GM13976 (cell line): ENCODE results near the gene DRC7.

ENCODE experiments used
- DNase-seq: peaks from one replicate; pipeline ENCODE4 v3.0.0; 2012; ENCODE audit warnings: low spot score
- in situ Hi-C: fragments of 300-500 bp; cut with MboI; formaldehyde crosslinking; loops from one replicate; pipeline ENCODE4 v1.12.0; 2022; ENCODE audit warnings: low sequenced_read_pairs, mixed read lengths, inconsistent platforms; ENCODE audit not compliant: unreplicated experiment
- TF ChIP-seq, protein P1 (sequence below): IDR thresholded peaks from 2 replicates; pipeline ENCODE4 v1.5.1; 2012; ENCODE audit warnings: borderline replicate concordance, mild to moderate bottlenecking; ENCODE audit not compliant: insufficient read depth; ENCODE audit errors: extremely low read depth, missing control alignments, control extremely low read depth

Gene DRC7

DNA sequence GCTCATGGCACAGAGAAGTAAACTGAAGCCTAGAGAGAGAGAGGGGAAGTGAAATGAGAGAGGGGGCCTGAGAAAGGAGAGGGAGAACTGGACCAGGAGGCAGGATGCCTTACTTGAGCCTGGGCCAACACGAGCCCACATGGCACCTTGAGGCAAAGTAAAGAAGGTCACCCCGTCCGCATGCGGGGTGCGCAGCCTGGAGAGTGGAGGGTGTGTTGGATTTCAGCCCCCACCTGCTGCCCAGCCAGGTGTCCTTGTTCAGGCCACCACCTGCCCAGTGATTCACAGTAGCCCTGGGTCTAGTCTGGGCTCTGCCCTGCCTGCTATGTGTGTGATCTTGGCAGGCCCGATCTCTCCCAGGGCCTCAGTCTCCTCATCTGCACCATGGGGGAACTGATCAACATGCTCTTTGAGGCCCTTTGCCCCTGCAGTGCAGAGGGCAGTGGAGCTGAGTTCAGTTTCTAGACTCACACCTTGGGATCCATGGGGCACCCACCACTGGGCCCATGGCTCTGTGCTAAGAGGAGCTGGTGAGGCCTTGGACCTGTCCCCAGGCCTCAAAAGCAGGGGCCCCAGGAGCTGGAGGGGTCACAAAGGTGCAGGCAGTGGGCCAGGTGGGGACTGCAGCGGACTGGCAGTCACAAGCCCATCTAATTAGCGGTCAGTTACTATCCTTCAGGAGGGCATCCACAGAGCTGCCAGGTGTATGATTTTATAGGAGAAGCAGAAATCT is 9.8 kb upstream of the DRC7 start:
- DNase-seq = no peak
- in situ Hi-C loops = no loop called here
- TF ChIP-seq, protein P1, sequence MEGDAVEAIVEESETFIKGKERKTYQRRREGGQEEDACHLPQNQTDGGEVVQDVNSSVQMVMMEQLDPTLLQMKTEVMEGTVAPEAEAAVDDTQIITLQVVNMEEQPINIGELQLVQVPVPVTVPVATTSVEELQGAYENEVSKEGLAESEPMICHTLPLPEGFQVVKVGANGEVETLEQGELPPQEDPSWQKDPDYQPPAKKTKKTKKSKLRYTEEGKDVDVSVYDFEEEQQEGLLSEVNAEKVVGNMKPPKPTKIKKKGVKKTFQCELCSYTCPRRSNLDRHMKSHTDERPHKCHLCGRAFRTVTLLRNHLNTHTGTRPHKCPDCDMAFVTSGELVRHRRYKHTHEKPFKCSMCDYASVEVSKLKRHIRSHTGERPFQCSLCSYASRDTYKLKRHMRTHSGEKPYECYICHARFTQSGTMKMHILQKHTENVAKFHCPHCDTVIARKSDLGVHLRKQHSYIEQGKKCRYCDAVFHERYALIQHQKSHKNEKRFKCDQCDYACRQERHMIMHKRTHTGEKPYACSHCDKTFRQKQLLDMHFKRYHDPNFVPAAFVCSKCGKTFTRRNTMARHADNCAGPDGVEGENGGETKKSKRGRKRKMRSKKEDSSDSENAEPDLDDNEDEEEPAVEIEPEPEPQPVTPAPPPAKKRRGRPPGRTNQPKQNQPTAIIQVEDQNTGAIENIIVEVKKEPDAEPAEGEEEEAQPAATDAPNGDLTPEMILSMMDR = no peak

DNA sequence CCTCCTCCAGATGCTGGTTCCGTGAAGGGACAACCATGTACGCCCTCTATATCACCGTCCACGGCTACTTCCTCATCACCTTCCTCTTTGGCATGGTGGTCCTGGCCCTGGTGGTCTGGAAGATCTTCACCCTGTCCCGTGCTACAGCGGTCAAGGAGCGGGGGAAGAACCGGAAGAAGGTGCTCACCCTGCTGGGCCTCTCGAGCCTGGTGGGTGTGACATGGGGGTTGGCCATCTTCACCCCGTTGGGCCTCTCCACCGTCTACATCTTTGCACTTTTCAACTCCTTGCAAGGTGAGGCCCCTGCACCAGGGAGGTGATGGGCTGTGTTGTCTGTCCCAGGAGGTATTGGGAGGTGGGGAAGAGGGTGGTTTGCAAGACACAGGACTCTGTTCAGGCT is 9.0 kb upstream of the DRC7 start:
- DNase-seq = no peak
- TF ChIP-seq, protein P1 = no peak

DNA sequence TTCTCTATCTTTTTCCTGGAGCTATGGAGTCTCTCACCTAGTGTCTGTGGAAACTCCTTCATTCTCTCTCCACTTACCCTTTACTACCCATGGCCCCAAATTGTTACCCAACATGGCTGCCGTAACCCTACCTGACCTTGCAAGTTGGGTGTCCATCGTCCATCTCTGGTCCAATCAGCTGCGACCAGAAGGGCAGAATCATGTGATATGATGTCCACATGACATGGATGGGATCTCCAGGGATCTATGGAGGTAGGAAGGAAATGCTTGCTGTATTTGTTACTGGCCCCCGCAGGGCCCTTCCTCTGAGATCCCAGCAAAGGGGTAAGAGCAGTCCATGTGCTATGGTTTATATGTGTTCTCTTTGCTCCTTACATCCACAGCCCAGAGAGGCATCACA is 8.0 kb upstream of the DRC7 start:
- TF ChIP-seq, protein P1 = no peak
- no peak for DNase-seq
- in situ Hi-C loops = no loop called here

More for the DNA sequence above, 9.0 kb upstream of the DRC7 start:
- in situ Hi-C loops = no loop called here

DNA sequence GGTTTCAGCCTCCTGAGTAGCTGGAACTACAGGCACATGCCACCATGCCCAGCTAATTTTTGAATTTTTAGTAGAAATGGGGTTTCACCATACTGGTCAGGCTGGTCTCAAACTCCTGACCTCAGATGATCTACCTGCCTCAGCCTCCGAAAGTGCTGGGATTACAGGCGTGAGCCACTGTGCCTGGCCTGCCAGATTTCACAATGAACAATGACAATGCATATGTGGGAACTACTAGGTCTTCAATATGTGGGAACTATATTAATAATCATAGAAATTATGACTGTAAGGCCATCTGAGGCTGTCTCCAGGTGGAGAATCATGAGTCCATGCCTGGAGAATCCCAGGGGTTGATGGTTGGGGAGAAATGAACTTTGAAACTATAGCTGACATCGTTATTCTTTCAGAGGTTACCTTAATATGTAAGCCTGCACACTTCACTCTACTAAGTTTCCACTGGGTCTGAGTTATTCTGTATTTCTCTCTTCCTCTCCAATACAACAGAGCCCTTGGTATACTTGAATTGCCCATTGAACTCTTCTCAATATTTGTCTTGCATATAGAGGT is 7.2 kb upstream of the DRC7 start:
- TF ChIP-seq, protein P1 = no peak
- in situ Hi-C loops = no loop called here
- DNase-seq = no peak

DNA sequence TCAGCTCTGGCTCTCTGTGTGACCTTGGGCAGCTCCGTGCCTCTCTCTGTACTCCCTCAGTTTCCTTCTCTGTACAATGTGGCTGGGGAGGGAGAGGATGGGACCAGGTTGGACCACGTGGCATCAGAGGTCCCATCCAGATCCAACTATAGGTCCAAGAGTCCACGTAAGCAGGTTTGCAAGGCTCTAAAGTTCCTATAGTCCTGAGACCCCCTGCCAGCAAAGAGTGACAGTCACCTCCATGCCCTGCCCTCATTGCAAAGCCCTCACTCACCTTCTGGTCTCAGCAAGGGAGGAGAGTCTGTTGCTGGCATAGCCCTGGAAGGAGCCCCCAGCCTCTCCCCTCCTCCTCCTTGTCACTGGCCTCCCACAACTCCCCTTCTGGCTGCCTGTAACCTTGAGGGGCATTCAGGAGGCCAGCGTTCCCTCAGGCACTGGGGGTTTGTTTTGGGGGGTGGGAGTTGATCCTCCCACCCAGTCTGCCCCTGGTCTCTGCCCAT is 6.1 kb upstream of the DRC7 start:
- TF ChIP-seq, protein P1 = no peak
- DNase-seq = no peak
- in situ Hi-C loops = no loop called here

DNA sequence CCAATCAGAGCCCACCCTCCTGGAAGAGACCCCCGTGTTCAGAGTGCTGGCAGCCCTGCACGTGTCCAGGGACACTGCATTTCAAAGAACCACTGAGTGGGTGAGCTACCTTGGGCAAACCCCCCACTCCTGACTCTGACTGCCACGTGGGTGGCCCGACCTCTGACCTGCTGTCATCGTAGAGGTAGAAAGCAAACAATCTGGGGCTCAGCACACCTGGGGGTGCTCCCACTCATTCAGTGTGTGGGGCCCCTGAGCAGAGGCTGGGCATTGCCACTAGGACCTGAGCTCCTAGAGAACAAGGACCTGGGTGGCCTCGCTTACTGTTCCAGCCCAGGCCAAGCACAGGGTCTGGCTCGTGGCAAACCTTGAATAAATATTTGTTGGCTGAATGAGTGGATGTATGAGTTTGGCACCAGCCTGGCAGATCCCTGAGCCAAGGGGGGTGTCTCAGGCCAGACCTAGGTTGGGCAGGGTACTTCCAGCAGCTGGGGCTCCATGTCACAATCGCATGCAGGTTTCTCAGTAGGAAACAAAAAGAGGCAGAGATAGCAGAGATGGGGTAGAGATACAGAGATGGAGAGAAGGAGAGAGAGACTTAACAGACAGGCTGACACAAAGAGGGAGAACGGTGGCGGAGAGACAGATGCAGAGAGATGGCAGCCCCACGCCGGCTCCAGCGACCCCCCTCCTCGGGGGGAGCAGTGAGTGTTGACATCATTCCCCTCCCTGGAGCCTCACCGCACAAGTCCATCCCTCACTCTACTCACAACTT is 5.4 kb upstream of the DRC7 start:
- TF ChIP-seq, protein P1 = no peak
- in situ Hi-C loops = no loop called here
- DNase-seq = no peak
